Liver (tissue), 9 donors: ENCODE measurements around the gene ENAH. TPM values are rescaled to one million over a fixed set of nuclear protein-coding genes. Genes with fewer than 3 reads are reported as not detected.
"Not testable (repeated sequence)": the region's sequence is repeated elsewhere in the genome, so short reads cannot be mapped to it uniquely, and the experiment has no call there.

Experiments
- DNase-seq: peaks from one replicate; pipeline ENCODE4 v3.0.0-alpha.2; 2017; ENCODE audit warnings: low spot score
- H3K27ac ChIP-seq, 2 donors: one replicate each; pipeline ENCODE4 v1.7.0; 2013; ENCODE audit warnings: inconsistent platforms in 2 of 2, low read length in 2 of 2, control low read depth in 1 of 2, low read depth in 1 of 2, mild to moderate bottlenecking in 1 of 2
- H3K27me3 ChIP-seq, 4 donors: one replicate each; pipeline versions ENCODE4 v1.6.1 to v1.7.0; 2013; ENCODE audit warnings: low read length in 3 of 4, inconsistent platforms in 1 of 4, mild to moderate bottlenecking in 1 of 4, moderate library complexity in 1 of 4; ENCODE audit not compliant: control insufficient read depth in 4 of 4, insufficient read depth in 4 of 4
- H3K36me3 ChIP-seq, 4 donors: one replicate each; pipeline versions ENCODE4 v1.6.1 to v1.7.0; 2013; ENCODE audit warnings: low read length in 3 of 4, mild to moderate bottlenecking in 3 of 4, low read depth in 1 of 4, moderate library complexity in 1 of 4; ENCODE audit not compliant: control insufficient read depth in 4 of 4, insufficient read depth in 3 of 4
- H3K4me1 ChIP-seq, 4 donors: one replicate each; pipeline versions ENCODE4 v1.6.1 to v1.7.0; 2013; ENCODE audit warnings: low read length in 3 of 4, mild to moderate bottlenecking in 3 of 4, moderate library complexity in 1 of 4; ENCODE audit not compliant: control insufficient read depth in 4 of 4, insufficient read depth in 4 of 4
- H3K4me3 ChIP-seq, 3 donors: one replicate each; pipeline versions ENCODE4 v1.6.1 to v1.7.0; 2013; ENCODE audit warnings: low read length in 3 of 3, control low read depth in 1 of 3, low read depth in 1 of 3, mild to moderate bottlenecking in 1 of 3
- H3K9ac ChIP-seq, 2 donors: one replicate each; pipeline ENCODE4 v1.7.0; 2013; ENCODE audit warnings: low read length in 2 of 2, mild to moderate bottlenecking in 2 of 2, moderate library complexity in 2 of 2, control low read depth in 1 of 2, low read depth in 1 of 2
- H3K9me3 ChIP-seq, 4 donors: one replicate each; pipeline versions ENCODE4 v1.6.1 to v1.7.0; 2013; ENCODE audit warnings: low read length in 3 of 4; ENCODE audit not compliant: control insufficient read depth in 4 of 4
- ATF3 ChIP-seq: IDR thresholded peaks from 2 replicates; pipeline ENCODE4 v1.6.1; 2016; ENCODE audit warnings: antibody characterized with exemption
- CTCF ChIP-seq: fragments of 150-350 bp; IDR thresholded peaks from 2 replicates; pipeline ENCODE4 v1.5.1; 2017; ENCODE audit warnings: improper control_type of control experiment, low read depth, low read length; ENCODE audit not compliant: missing input control
- EGR1 ChIP-seq, 2 donors: IDR thresholded peaks; 2 replicates each; pipeline ENCODE4 v1.6.1; 2016 to 2018; ENCODE audit warnings: antibody characterized with exemption in 2 of 2, low read depth in 2 of 2
- FOXA1 ChIP-seq: IDR thresholded peaks from 2 replicates; pipeline ENCODE4 v1.6.1; 2016; ENCODE audit warnings: antibody characterized with exemption
- FOXA2 ChIP-seq: IDR thresholded peaks from 2 replicates; pipeline ENCODE4 v1.6.1; 2016; ENCODE audit warnings: antibody characterized with exemption
- GABPA ChIP-seq, 2 donors: IDR thresholded peaks in 1 of 2; conservative IDR thresholded peaks in 1 of 2; 2 replicates each; pipeline ENCODE4 v1.6.1; 2016; ENCODE audit warnings: antibody characterized with exemption in 2 of 2, mild to moderate bottlenecking in 1 of 2, moderate library complexity in 1 of 2
- HNF4G ChIP-seq: IDR thresholded peaks from 2 replicates; pipeline ENCODE4 v1.6.1; 2016; ENCODE audit warnings: antibody characterized with exemption
- JUND ChIP-seq, 2 donors: IDR thresholded peaks; 2 replicates each; pipeline ENCODE4 v1.6.1; 2016; ENCODE audit warnings: antibody characterized with exemption in 2 of 2
- MAX ChIP-seq: IDR thresholded peaks from 2 replicates; pipeline ENCODE4 v1.6.1; 2016; ENCODE audit warnings: antibody characterized with exemption
- NR2F2 ChIP-seq: IDR thresholded peaks from 2 replicates; pipeline ENCODE4 v1.6.1; 2016; ENCODE audit warnings: antibody characterized with exemption
- RAD21 ChIP-seq, 2 donors: IDR thresholded peaks; 2 replicates each; pipeline ENCODE4 v1.6.1; 2016; ENCODE audit warnings: antibody characterized with exemption in 2 of 2, mild to moderate bottlenecking in 2 of 2
- REST ChIP-seq: IDR thresholded peaks from 2 replicates; pipeline ENCODE4 v1.6.1; 2016; ENCODE audit warnings: antibody characterized with exemption, mild to moderate bottlenecking
- RXRA ChIP-seq, 2 donors: IDR thresholded peaks; 2 replicates each; pipeline ENCODE4 v1.6.1; 2017 to 2018; ENCODE audit warnings: antibody characterized with exemption in 2 of 2, mild to moderate bottlenecking in 1 of 2
- SP1 ChIP-seq: IDR thresholded peaks from 2 replicates; pipeline ENCODE4 v1.6.1; 2018; ENCODE audit warnings: antibody characterized with exemption, mild to moderate bottlenecking
- TAF1 ChIP-seq: conservative IDR thresholded peaks from 2 replicates; pipeline ENCODE4 v1.6.1; 2016; ENCODE audit warnings: antibody characterized with exemption, mild to moderate bottlenecking
- YY1 ChIP-seq: IDR thresholded peaks from 2 replicates; pipeline ENCODE4 v1.6.1; 2016; ENCODE audit warnings: antibody characterized with exemption, mild to moderate bottlenecking
- ZBTB33 ChIP-seq: IDR thresholded peaks from 2 replicates; pipeline ENCODE4 v1.6.1; 2016; ENCODE audit warnings: antibody characterized with exemption
- WGBS: extraction: QIAGEN DNeasy Blood & Tissue Kit; methylation state at CpG from one replicate; pipeline ENCODE4 v1.1.7; 2013; 5-methylcytosine and 5-hydroxymethylcytosine counted together
- polyA plus RNA-seq, 2 donors: library from polyadenylated mRNA; stranded (reverse) in 1 of 2; unstranded in 1 of 2; fragments of 200-250 nt in 1 of 2; fragments of >200 nt in 1 of 2; fragmentation: Nextera tagmentation in 1 of 2; extraction: Ambion mirVana in 1 of 2; gene quantifications; one replicate each; pipeline versions ENCODE4 v1.2.1 to v1.2.3, GENCODE V29; 2013 to 2015
- total RNA-seq, 2 donors: library from RNA; depleted of rRNA; stranded (reverse); fragments of >200 nt; gene quantifications; one replicate each; pipeline ENCODE4 v1.2.3, GENCODE V29; 2014
- donor health status: healthy.
- donor health status: healthy.
- donor health status: healthy.
- donor health status: healthy.
- donor health status: healthy.

The ENAH gene
- total and polyA plus RNA-seq, 4 donors, result 2.8 to 8.4 (median 4.5) TPM

GRCh38 chr1:225629483-225629882 lies 23.4 kb downstream of the ENAH start:
- Histone ChIP-seq H3K36me3 (no peaks in the 10 kb centered on the region), H3K27me3 (no peaks in the 10 kb centered on the region), H3K27ac (no peak overlapping the region), H3K9me3 (no peaks in the 10 kb centered on the region), H3K4me3 (no peak overlapping the region), H3K9ac (no peak overlapping the region), H3K4me1 (peaks cover 0 to 4% (median 0%) of the 10 kb centered on the region in 4 donors)
- TF ChIP-seq FOXA2 (no peak), HNF4G (no peak), ZBTB33 (no peak), JUND (IDR thresholded peaks at IDR 0.05) (no peak), NR2F2 (no peak), FOXA1 (no peak), ATF3 (no peak), CTCF (no peak), GABPA (IDR thresholded peaks at IDR 0.05 in 1 of 2, conservative IDR thresholded peaks at IDR 0.05 in 1 of 2) (no peak), REST (no peak), SP1 (no peak), YY1 (no peak), RAD21 (IDR thresholded peaks at IDR 0.05) (no peak), EGR1 (IDR thresholded peaks at IDR 0.05; ENCODE audit: low read depth in 2 of 2) (no peak), TAF1 (no peak), MAX (no peak), RXRA (IDR thresholded peaks at IDR 0.05) (no peak)
- DNase-seq, result no peak
- WGBS, result 92% methylated on average over 3 of the region's 3 CpGs

GRCh38 chr1:225628794-225629193 lies 24.1 kb downstream of the ENAH start:
- not testable (repeated sequence) for H3K9ac ChIP-seq, DNase-seq, H3K27ac ChIP-seq, H3K4me3 ChIP-seq, H3K9me3 ChIP-seq, H3K4me1 ChIP-seq, H3K36me3 ChIP-seq, H3K27me3 ChIP-seq
- 80% methylated on average over 13 of the region's 13 CpGs for WGBS
